ENCODE results near the gene GGA2. TPM values are rescaled to one million over a fixed set of nuclear protein-coding genes. Genes with fewer than 3 reads are reported as not detected.

Gene GGA2
- total RNA-seq, 4 donors from 2014 or later: 36.5 to 50.5 (median 41.5) TPM

DNA sequence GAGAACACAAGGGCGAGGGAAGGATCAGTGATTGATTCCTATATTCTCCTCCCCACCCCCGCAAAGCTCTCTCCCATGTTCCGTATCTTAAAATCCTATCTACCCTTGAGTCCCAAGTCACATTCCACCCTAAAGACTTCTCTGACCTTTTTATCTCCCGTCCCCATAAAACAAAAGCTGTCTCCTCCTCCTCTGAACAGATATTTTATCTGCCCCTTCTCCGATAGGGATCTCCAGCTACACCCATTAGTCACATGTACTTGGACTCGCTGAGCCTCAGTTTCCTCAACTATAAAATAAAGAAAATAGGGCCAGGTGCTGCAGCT, 12.8 kb downstream of the GGA2 start:
- Histone ChIP-seq H3K36me3 (peaks cover 0 to 61% of the 10 kb centered on the region in 2 donors), H3K4me1 (peaks cover 0 to 54% (median 3%) of the 10 kb centered on the region in 3 donors), H3K4me3 (no peak overlapping the region), H3K27ac (peak overlapping the region in 3 of 4 donors; percentile 41 to 52 (median 49)), H3K27me3 (no peaks in the 10 kb centered on the region), H3K9me3 (no peaks in the 10 kb centered on the region)
- no peak for ATAC-seq
- WGBS, 2 donors (ENCODE audit: low coverage in 1 of 2): 74 to 84% methylated on average over 4 to 5 of the region's 6 CpGs
- TF ChIP-seq EP300 (IDR thresholded peaks at IDR 0.05): no peak
- TF ChIP-seq POLR2A (IDR thresholded peaks at IDR 0.05): no peak
- TF ChIP-seq, protein P1, sequence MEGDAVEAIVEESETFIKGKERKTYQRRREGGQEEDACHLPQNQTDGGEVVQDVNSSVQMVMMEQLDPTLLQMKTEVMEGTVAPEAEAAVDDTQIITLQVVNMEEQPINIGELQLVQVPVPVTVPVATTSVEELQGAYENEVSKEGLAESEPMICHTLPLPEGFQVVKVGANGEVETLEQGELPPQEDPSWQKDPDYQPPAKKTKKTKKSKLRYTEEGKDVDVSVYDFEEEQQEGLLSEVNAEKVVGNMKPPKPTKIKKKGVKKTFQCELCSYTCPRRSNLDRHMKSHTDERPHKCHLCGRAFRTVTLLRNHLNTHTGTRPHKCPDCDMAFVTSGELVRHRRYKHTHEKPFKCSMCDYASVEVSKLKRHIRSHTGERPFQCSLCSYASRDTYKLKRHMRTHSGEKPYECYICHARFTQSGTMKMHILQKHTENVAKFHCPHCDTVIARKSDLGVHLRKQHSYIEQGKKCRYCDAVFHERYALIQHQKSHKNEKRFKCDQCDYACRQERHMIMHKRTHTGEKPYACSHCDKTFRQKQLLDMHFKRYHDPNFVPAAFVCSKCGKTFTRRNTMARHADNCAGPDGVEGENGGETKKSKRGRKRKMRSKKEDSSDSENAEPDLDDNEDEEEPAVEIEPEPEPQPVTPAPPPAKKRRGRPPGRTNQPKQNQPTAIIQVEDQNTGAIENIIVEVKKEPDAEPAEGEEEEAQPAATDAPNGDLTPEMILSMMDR (IDR thresholded peaks at IDR 0.05): no peak
- TF ChIP-seq POLR2AphosphoS5 (IDR thresholded peaks at IDR 0.05): no peak

DNA sequence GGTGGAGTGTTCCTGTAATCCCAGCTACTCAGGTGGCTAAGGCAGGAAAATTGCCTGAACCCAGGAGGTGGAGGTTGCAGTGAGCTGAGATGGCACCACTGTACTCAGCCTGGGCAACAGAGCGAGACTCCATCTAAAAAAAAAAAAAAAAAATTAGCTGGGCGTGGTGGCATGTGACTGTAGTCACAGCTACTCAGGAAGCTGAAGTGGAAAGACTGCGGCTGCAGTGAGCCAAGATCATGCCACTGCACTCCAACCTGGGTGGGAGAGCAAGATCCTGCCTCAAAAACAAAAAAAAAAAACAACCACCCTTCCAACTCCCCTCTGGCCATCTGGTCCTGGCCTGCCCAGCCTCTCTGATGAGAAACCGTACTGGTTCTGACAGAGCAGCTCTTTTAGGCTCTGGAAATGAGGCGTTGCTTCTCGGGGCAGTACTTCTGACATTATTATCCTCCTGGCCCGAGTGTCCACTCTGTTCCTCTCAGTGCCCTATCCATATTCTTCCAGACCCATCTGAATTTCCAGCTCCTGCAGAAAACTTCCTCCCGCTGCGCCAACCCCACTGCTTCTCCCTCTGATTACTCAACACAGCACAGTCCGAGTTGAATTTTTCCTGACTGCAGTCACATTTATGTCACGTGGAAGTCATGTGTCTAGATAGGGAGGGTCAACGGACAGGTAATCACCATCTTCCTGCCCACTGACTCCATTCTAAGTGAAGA, 13.3 kb downstream of the GGA2 start:
- no peaks in the 10 kb centered on the region for H3K9me3 ChIP-seq
- no peak for TF ChIP-seq EP300 (IDR thresholded peaks at IDR 0.05)
- TF ChIP-seq POLR2AphosphoS5 (IDR thresholded peaks at IDR 0.05): no peak
- TF ChIP-seq, protein P1 (IDR thresholded peaks at IDR 0.05): no peak
- no peak for TF ChIP-seq POLR2A (IDR thresholded peaks at IDR 0.05)
- H3K4me1 ChIP-seq: peaks cover 0 to 56% (median 3%) of the 10 kb centered on the region in 3 donors
- no peak for ATAC-seq
- peaks cover 0 to 63% of the 10 kb centered on the region in 2 donors for H3K36me3 ChIP-seq
- no peak overlapping the region for H3K4me3 ChIP-seq
- H3K27ac ChIP-seq: peak overlapping the region in 3 of 4 donors; percentile 41 to 52 (median 49)
- no peaks in the 10 kb centered on the region for H3K27me3 ChIP-seq
- 60 to 61% methylated on average over 5 to 12 of the region's 12 CpGs for WGBS, 2 donors (ENCODE audit: low coverage in 1 of 2)

DNA sequence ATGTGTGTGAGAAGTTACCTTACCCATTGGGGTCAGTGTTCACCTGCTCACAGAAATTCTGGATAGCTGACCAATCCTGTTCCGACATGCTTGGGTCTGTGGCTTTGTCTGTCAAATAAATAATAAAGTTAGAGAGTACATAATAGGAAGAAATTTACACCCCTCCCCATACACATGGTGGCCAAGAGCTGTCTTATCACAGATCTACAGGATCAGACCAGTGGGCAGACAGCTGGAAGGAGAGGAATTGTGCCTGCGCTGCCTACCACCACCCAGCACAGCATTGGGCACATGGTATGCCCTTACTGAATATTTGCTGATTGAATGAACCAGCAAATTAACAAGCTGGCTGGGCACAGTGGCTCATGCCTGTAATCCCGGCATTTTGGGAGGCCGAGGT, 14.6 kb downstream of the GGA2 start:
- H3K27me3 ChIP-seq: no peaks in the 10 kb centered on the region
- H3K27ac ChIP-seq: no peak overlapping the region
- H3K9me3 ChIP-seq: no peaks in the 10 kb centered on the region
- TF ChIP-seq, protein P1 (IDR thresholded peaks at IDR 0.05): no peak
- TF ChIP-seq EP300 (IDR thresholded peaks at IDR 0.05) (no peak), POLR2AphosphoS5 (IDR thresholded peaks at IDR 0.05) (no peak), POLR2A (IDR thresholded peaks at IDR 0.05) (no peak)
- no peak overlapping the region for H3K4me3 ChIP-seq
- H3K4me1 ChIP-seq: peaks cover 0 to 48% (median 3%) of the 10 kb centered on the region in 3 donors
- 100% methylated on average over 4 of the region's 4 CpGs; no CpG with 5 or more reads in 1 of the 2 donors for WGBS, 2 donors (ENCODE audit: low coverage in 1 of 2)
- H3K36me3 ChIP-seq: peaks cover 0 to 66% of the 10 kb centered on the region in 2 donors
- no peak for ATAC-seq

DNA sequence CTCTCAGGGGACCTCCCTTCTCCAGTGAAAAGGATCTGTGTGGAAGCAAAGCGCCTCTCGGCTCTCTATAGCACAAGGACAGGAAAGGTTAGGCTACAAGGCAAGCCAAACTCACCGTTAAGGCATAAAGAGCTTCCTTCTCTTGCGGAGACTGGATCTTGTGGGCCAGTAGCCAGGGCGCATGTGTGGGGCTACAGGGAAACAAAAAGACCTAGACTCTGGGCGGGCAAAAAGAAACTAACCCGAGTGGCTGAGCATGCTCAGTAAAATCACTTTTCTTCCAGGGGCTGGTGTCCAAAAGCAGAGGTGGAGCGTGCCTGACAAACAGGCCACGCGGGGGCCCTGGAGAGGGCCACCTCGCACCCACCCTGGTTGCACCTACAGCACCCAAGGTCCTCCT, 16.1 kb downstream of the GGA2 start:
- H3K36me3 ChIP-seq: peaks cover 0 to 72% of the 10 kb centered on the region in 2 donors
- H3K27ac ChIP-seq: no peak overlapping the region
- peaks cover 0 to 33% (median 3%) of the 10 kb centered on the region in 3 donors for H3K4me1 ChIP-seq
- no peak for ATAC-seq
- WGBS, 2 donors (ENCODE audit: low coverage in 1 of 2): 82 to 100% methylated on average over 1 to 5 of the region's 11 CpGs
- no peak overlapping the region for H3K4me3 ChIP-seq
- TF ChIP-seq POLR2A (IDR thresholded peaks at IDR 0.05) (no peak), POLR2AphosphoS5 (IDR thresholded peaks at IDR 0.05) (no peak), EP300 (IDR thresholded peaks at IDR 0.05) (no peak)
- TF ChIP-seq, protein P1 (IDR thresholded peaks at IDR 0.05): no peak
- H3K9me3 ChIP-seq: no peaks in the 10 kb centered on the region
- no peaks in the 10 kb centered on the region for H3K27me3 ChIP-seq

Measured in gastroesophageal sphincter (tissue), 4 donors.